GM21717 (cell line): ENCODE results near the gene ACHE.
"Not testable (repeated sequence)": the region's sequence is repeated elsewhere in the genome, so short reads cannot be mapped to it uniquely, and the experiment has no call there.

Experiments
- ATAC-seq: cut with Tn5 transposase; IDR thresholded peaks from one replicate; pipeline ENCODE4 v1.9.1; 2021; ENCODE audit warnings: mild to moderate bottlenecking, moderate library complexity; ENCODE audit not compliant: unreplicated experiment

ACHE gene

GRCh38 chr7:100865372-100865911 is 30.2 kb downstream of the ACHE start:
- no peak for ATAC-seq

- ATAC-seq = no peak
These were observed 31.3 kb downstream of the ACHE start for GRCh38 chr7:100864263-100864845.

GRCh38 chr7:100863406-100863950 is 32.2 kb downstream of the ACHE start:
- no peak for ATAC-seq

- no peak for ATAC-seq
These were observed 34.1 kb downstream of the ACHE start for GRCh38 chr7:100861616-100861985.

GRCh38 chr7:100860702-100861615 is 34.7 kb downstream of the ACHE start:
- no peak for ATAC-seq

- no peak for ATAC-seq
These were observed 35.8 kb downstream of the ACHE start for GRCh38 chr7:100859856-100860255.

GRCh38 chr7:100856871-100857282 is 38.8 kb downstream of the ACHE start:
- no peak for ATAC-seq

GRCh38 chr7:100855515-100855914 is 40.2 kb downstream of the ACHE start:
- no peak for ATAC-seq

GRCh38 chr7:100854899-100855298 is 40.8 kb downstream of the ACHE start:
- not testable (repeated sequence) for ATAC-seq

- no peak for ATAC-seq
These were observed 41.4 kb downstream of the ACHE start for GRCh38 chr7:100854146-100854895.

GRCh38 chr7:100852048-100852872 is 43.4 kb downstream of the ACHE start, which contains the start of gene SLC12A9:
Gene SLC12A9, plus strand, starts transcription at chr7:100852713. Its CDS starts 1,485 bp downstream, at chr7:100854198.
- ATAC-seq = peak; percentile 83

- no peak for ATAC-seq
These were observed 48.3 kb downstream of the ACHE start for GRCh38 chr7:100847360-100847759.

- no peak for ATAC-seq
These were observed 55.1 kb downstream of the ACHE start for GRCh38 chr7:100840470-100841100.
